CD4-positive, alpha-beta T cell treated with Interferon gamma for 1 hour (primary cell): Measurements from ENCODE around the gene DHX38.

ENCODE experiments used
- DNase-seq: peaks from one replicate; pipeline ENCODE4 v3.0.0-alpha.2; 2020

Gene DHX38

DNA sequence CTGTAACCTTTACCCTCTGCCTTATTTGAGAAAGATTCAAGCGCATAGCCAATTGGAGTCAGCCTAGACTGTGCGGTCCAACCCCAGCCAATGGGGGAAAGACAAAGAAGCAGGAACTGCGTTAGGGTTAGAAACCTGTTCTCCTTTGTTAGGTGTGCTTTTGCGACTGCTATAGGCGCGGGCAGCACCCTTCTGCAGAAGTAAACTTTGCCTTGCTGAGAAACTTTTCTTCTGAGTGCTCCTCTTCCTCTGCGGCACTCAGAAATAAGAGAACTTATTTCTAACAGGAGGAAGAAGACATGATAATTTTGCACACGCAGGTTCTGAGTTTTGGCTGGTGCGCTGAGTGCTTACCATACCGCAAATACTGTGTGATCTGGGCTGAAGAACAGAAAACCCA is 9.2 kb upstream of the DHX38 start:
- DNase-seq = no peak

DNA sequence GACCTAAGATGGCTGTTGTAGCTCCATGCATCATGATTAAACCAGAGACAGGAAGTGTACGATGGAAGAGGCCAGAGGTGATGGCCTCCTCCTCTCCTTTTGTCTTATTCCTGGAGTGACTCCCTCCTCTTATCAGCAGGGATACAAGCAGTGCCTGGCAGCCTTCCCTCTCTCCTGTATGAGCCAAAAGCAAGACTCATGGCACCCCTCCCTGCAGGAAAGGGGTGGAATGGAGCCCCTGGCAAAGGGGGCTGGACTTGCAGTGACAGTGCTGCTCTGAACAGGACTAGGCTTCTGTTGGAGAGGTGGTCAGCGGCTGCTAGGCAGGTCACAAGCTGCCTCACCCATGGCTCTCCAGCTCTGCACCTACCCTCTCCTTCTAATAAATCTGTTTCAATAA is 8.6 kb upstream of the DHX38 start:
- no peak for DNase-seq

DNA sequence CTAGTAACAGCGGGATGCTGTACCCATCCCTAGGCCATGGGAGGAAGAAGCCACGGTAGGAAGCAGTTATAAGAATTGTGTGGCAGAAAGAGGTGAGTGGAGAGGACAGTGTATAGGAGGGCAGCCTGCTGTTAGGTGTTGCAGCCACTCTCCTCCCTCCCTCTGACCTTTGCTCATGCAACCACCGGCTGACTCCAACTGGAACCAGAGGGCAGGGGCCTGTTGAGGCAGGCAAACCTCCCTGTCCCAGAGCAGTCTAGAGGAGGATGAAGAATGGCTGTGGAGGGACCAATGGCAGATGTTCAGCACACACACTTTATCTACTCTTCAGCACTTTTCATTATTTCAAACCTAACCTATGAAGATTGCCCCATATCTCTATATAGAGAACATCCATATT is 2.4 kb upstream of the DHX38 start:
- DNase-seq = no peak

DNA sequence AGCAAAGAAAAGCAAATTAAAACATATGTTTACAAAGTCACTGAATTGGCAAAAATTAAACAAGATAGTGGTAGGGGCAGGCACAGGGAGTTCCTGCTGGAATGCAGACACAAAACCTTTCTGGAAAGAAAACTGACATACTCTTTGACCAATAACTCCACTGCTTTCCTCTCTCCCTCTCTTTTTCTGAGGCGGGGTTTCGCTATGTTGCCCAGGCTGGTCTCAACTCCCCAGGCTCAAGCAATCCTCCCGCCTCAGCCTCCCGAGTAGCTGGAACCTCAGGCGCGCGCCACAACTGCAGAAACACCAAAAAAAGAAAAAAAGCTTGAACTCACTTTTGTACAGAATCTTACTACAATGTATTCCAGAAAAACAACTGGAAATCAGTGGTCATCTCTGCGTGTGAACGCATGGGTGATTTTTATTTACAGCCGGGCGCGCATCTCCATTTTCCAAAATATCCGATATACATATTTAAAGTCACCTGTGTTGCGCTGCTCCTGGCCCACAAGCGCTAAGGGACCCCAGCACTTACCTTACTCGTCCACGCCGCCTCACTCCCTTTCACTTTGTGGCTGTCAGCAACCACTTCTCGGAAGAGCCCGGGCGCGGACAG is 707 bp upstream of the DHX38 start:
- DNase-seq = no peak

DNA sequence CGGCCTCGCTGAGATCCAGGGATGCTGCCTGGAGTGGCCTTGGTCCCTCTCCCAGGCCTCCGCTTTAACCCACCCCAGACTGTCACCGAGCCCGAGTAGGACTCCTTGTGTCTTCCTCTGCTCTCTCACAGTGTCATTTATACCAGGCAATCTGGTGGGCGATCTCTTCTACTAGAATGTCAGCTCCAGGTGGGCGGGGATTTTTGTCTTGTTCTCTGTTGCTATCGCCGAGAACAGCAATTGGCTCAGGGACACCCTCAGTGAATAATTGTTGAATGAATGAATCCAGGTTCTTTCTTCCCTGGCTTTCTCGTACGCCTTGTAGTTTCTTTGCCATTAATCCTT is 591 bp downstream of the DHX38 start:
- DNase-seq = no peak

DNA sequence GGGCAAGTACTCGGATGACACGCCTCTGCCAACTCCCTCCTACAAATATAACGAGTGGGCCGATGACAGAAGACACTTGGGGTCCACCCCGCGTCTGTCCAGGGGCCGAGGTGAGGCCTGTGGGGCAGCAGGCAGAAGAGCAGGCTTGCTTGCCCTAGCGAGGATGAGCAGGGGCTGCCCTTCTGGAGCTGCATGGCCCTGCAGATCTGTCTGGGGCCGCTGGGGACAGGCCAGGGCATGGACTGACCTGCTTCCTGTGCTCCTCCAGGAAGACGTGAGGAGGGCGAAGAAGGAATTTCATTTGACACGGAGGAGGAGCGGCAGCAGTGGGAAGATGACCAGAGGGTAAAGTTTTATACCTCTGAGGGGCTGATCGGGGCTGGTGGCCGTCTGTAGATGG is 5.3 kb downstream of the DHX38 start:
- DNase-seq = no peak

DNA sequence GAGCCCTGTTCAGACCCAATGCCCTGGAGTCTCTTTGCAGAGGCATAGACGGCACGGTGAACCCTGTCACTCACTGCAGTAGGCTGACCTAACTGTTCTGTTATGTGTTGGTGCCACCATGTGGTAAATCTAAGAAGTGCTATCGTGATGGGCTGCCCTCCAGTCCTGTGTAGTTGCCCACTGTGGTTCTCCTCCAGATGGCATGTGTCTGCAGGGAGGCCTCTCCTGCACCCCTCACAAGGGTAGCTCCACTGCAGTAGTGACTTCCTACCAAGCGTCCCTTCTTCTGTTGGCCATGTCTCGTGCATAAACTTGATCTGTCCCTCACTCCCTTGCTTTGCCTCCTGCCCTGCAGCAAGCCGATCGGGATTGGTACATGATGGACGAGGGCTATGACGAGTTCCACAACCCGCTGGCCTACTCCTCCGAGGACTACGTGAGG is 5.8 kb downstream of the DHX38 start:
- peak; percentile 28 for DNase-seq

DNA sequence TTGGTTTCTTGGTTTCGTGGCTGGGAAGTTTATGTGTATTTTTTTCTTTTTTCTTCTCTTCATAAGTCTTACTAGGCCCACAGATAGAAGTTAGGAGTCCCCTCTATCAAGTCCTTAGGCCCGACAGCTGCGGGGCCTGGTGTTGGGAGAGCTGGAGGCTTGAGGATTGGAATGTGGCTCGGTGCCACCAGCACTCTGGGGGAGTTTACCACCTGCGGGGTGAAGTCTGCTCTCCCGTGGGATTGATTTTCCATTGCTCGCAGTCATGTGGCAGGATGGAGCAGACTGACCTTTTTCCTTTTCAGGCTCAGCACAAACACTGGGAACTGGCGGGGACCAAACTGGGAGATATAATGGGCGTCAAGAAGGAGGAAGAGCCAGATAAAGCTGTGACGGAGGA is 7.5 kb downstream of the DHX38 start:
- DNase-seq = no peak

DNA sequence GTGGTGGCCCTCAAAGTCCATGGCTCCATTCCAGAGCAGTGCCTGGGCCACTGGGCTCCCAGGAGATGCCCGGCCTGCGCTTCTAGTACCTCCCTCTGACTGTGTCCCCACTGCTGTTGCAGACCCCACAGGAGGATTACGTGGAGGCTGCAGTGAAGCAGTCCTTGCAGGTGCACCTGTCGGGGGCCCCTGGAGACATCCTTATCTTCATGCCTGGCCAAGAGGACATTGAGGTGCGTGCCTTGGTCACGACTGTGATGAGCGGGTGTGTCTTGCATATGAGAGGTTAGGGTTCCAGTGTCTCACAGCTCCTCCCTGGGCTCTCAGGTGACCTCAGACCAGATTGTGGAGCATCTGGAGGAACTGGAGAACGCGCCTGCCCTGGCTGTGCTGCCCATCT is 11.3 kb downstream of the DHX38 start:
- DNase-seq = no peak

DNA sequence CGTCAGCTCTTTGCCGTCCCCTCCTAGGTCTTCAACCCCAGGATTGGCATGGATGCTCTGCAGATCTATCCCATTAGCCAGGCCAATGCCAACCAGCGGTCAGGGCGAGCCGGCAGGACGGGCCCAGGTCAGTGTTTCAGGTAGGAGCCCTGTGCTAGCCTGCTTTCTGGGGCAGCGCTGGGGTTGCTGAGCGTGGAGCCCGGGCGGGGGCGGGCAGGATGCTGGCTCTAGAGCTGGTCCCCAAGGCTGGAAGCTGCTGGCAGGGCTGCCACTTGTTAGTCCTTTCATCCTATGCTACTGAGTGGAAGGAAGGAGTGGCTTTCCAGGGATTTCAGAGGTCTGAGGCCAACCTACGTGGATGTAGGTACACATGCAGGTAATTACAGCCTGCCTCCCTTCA is 12.3 kb downstream of the DHX38 start:
- no peak for DNase-seq

DNA sequence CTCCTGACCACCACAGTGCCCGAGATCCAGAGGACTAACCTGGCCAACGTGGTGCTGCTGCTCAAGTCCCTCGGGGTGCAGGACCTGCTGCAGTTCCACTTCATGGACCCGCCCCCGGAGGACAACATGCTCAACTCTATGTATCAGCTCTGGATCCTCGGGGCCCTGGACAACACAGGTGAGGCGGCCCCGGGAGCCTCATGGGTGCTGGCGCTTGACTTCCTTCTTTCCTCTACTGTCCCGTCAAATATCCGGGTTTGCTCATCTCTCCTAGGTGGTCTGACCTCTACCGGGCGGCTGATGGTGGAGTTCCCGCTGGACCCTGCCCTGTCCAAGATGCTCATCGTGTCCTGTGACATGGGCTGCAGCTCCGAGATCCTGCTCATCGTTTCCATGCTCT is 13.7 kb downstream of the DHX38 start:
- DNase-seq = no peak

DNA sequence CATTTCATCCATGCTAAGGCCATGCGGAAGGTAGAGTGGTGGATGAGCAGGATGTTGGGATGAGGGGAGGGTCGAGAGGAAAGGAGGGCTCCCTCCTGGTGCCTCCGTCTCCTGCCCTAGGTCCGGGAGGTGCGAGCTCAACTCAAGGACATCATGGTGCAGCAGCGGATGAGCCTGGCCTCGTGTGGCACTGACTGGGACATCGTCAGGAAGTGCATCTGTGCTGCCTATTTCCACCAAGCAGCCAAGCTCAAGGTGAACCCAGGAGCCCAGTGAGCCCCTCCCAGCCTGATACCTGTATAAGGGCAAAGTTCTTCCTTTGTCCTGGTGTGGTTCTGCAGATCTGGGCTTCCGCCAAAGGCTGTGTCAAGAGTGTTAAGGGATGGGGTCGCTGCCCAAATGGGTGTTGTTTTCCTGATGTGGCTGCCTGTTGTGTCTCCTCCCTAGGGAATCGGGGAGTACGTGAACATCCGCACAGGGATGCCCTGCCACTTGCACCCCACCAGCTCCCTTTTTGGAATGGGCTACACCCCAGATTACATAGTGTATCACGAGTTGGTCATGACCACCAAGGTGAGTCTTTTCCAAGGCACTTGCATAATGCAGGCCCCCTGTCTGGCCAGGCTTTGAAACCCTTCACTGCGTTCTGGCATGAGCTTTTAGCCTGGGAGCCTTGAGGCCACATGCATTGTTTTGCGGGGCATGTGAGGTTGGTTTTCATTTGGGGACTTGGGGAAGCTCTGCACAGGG is 14.9 kb downstream of the DHX38 start:
- no peak for DNase-seq

DNA sequence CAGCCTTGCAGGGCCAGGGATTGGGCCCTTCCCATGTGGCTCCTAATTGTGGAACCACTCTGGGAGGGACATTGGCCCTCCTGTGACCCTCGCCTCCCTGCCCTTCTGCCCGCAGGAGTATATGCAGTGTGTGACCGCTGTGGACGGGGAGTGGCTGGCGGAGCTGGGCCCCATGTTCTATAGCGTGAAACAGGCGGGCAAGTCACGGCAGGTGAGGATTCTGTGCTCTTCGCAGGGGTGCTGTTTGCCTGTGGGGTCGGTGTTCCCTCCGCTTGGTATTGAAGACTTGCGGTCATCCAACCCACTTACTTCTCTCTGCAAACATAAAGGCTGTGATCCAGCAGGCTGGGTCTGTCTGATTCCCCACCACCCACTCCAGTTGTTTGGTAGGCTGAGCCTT is 15.7 kb downstream of the DHX38 start:
- DNase-seq = no peak

DNA sequence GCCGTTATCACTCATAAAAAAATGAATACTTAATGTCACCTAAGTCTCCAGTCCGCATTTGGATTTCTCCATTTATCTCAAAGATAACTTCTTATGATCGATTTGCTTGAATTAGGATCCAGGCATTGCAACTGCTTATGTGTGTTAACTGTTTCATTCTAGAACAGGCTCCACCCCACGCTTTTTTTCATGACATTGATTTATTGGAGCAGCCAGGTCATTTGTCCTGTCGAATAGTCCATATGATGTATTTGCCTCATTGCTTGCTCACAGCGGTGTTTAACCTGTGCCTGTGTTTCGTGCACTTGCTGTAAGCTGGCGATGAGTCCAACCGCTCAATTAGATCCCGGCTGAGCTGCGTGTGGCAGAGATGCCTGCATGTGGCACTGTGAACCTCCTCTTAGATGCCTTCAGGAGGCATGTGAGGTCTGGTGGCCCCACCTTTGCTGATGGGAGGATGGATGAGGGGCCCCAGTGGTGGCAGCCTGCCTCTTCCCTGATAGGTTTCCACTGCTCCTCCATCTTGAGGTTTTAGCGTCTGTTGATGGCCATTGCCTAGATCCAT is 16.4 kb downstream of the DHX38 start:
- DNase-seq = no peak

DNA sequence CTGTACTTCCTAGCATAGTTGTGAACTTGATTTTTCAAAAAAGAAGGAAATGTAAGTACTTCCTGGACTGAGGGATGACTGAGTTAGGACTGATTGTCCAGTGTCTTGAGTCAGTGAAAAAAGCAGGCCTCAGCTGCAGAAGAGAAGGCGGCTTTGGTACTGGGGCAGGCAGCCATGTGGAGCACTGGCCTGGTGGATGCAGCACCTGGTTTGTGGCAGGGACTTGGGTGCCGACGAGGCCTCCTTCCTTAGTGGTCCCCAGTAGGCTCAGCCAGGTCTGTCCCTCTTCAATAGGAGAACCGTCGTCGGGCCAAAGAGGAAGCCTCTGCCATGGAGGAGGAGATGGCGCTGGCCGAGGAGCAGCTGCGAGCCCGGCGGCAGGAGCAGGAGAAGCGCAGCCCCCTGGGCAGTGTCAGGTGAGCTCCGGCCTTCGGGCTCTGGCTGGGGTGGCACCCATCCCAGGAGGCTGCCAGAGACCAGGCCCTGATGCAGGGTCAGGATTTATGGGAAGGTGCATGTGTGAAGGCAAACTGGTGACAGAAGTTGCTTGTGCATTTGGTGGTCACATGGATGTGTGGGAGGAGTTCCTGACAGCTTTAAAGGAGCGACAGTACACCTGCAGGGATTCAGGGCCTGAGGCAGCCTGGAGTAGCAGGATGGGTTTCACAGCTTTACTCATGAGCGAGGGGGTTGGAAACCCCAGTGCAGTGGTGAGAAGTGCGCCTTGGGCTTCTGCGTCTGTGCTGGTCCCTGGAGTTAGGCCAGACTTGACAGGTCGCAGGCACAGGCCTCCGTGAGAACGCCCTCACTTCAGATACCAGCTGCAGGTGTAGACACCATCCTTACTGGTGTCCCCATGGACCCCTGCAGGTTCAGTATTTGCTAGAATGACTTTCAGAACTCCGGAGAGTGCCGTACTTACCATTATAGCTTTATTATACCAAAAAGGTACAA is 17.3 kb downstream of the DHX38 start:
- no peak for DNase-seq

DNA sequence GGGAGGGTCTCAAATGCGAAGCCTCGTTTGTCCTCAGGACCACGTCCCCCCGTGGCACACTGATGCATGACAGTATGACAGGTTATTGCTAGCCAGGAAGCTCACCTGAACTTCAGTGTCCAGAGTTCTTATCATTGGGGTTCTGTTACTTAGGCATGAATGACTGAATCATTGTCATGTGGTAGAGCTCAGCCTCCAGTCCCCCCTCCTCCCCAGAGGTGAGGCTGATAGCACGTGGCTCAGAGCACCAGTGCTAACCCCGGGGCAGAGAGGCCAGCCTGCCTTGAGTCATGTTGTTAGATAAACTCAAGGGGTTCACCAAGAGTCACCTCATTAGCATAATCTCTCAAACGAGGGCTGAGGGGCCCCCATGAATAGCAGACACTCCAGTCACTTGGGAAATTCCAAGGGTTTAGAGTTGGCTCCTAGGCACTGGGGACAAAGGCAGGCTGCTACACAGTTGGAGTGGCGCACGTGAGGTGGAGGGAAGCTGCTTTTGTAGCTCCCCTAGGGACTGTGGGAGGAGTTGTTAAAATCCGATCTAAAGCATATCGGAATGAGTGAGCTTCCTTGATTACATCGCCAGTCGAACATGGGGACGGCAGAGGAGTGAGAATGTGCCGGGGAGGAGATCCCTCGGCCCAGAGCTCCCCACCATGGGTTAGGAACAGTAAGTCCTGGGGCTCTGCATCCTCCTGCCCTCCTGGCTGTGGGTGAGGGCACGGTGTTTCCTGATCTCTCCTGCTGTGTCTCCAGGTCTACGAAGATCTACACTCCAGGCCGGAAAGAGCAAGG is 18.2 kb downstream of the DHX38 start:
- no peak for DNase-seq

DNA sequence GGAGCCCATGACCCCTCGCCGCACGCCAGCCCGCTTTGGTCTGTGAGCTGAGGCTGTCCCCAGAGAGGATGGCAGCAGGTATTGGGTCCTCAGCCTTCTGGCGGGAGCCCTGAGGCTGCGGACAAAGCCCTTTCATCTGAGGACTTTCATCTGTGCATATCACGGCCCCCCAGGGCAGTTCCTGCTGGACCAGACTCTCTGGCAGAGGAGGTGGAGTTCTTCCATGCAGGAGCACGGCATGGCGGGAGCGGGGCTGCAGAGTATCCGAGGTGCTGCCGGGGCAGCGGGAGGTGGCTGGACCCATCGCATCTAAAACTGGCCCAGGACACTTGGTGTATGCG is 18.8 kb downstream of the DHX38 start:
- DNase-seq = no peak

DNA sequence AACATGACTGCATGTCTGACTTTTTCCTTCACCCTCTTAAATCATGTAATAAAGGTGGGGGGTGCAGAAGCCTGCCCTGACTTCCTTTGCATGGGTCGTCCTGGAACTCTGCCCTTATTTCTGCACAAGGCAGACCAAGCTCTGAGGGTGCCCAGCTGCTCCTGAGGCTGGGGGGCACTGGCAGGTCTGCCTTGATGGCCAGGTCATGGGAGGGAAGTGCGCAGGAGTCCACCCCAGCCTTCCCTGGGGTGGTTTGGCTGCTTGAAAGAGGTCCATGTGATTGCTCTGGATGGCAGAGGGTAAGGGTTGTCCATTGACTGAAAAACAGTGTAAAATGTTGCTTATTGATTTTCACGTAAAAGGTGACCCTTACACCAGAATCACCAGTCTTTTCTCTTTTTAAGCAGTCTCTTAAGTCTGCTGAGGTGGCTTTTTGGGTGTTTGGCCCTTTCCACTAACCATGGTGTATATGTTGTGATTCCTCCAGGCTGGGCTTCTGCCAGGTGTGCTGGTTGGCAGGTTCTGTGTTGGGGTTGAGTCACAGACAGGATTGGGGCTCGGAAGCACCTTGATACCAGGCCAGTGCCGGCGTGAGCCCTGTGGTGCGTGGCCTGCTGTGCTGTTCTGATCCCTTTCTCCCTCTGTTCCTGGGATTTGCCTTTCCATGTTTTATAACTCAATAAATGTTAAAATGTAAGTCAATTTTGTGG is 19.4 kb downstream of the DHX38 start:
- no peak for DNase-seq

DNA sequence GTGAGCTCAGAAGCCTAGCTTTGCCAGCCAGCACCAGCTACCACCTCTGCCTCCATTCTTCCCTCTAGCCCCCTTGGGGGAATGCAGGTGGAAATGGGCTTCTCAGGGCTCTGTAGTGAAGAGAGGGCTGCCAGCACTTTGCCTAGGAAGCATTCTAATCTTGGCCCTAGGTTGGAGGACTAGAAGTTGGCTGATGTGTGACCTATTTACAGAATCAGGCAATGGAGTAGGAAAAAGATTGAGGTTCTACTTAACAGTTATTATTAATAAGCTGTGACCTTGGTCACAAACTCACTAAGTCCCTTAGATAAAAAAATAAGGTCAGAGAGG is 19.9 kb downstream of the DHX38 start:
- no peak for DNase-seq

DNA sequence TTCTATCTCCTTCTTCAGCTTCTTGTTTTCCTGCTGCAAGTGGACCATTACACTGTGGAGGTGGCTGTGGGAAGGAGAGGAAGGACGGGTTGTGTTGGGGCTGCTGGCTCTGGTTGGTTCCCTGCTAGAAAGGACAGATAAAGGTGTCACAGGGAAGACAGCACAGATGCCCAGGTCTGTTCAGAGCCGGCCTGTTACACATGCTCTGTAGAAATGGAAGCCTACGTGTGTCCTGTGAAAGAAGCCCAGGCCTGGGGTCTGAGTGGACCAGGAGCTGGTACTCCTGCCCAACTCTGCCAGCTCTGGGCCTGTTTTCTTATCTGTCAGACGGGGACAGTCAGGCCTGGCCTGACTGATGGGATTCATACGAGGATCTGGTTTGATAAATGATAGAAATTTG is 26.4 kb downstream of the DHX38 start:
- no peak for DNase-seq

DNA sequence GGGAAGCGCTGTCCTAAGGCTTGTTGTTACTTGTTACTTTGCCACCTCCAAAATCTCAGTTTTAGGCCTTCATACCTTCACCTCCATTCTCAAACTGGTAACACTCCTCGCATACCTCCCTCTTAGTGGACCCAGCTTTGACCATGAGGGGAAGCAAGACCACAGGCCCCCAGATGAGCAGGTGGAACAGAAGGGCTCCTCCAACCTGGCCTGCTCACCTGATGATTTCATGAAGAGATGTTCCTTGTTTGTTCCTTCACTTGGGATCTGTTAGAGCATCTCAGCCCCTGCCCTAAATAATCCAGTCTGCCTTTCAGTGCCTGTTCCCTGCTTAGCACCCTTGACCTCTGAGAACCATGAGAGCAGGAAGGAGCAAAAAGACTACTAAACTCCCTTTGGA is 28.7 kb downstream of the DHX38 start:
- DNase-seq = no peak

DNA sequence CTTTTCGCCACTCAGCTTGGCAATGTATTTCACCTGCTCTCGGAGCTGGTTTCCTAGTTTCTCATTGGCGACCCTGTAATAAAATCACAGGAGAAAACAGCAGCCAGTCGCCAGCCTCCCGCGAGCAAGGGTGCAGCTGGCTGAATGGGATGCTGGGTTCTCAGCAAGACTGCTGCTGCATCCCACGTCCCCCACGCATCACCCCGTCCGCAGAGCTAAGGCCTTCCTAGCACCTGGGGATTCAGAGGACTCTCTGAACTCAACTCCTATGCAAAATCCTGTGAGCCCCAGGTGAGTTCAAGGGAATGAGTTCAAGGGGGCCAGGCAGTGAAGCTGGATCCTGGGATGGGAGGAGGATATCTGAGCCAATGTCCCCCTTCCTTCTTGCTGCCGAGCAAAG is 29.3 kb downstream of the DHX38 start:
- no peak for DNase-seq
